Sigmoid colon (tissue), 7 donors: ENCODE data around the gene BRD3. TPM values are rescaled to one million over a fixed set of nuclear protein-coding genes. Genes with fewer than 3 reads are reported as not detected.
"Not testable (repeated sequence)": the region's sequence is repeated elsewhere in the genome, so short reads cannot be mapped to it uniquely, and the experiment has no call there.

Source experiments
- DNase-seq: peaks from one replicate; pipeline ENCODE4 v3.0.0-alpha.2; 2019
- H3K27ac ChIP-seq, 4 donors: fragments of 200-600 bp; sonication (generic); one replicate each; pipeline ENCODE4 v1.5.1; 2016 to 2019; ENCODE audit warnings: mild to moderate bottlenecking in 1 of 4
- H3K27me3 ChIP-seq, 3 donors: fragments of 200-600 bp; sonication (generic); one replicate each; pipeline ENCODE4 v1.5.1; 2019; ENCODE audit warnings: mild to moderate bottlenecking in 1 of 3
- H3K36me3 ChIP-seq, 4 donors: fragments of 200-600 bp; sonication (generic); one replicate each; pipeline ENCODE4 v1.5.1; 2016 to 2019
- H3K4me1 ChIP-seq, 4 donors: fragments of 200-600 bp; sonication (generic); one replicate each; pipeline ENCODE4 v1.5.1; 2017 to 2019
- H3K4me3 ChIP-seq, 4 donors: fragments of 200-600 bp; sonication (generic); one replicate each; pipeline ENCODE4 v1.5.1; 2017 to 2019; ENCODE audit warnings: mild to moderate bottlenecking in 2 of 4, moderate library complexity in 1 of 4
- H3K9me3 ChIP-seq, 4 donors: fragments of 200-600 bp in 3 of 4; sonication (generic) in 3 of 4; one replicate each; pipeline versions ENCODE4 v1.5.1 to v1.6.1; 2013 to 2019
- EP300 ChIP-seq, 4 donors: sonication (generic); formaldehyde crosslinking; IDR thresholded peaks; one replicate each; pipeline ENCODE4 v1.6.1; 2017; ENCODE audit warnings: antibody characterized with exemption in 4 of 4
- POLR2A ChIP-seq, 2 donors: fragments of 450-650 bp; IDR thresholded peaks; one replicate each; pipeline ENCODE4 v1.6.1; 2016; ENCODE audit warnings: antibody characterized with exemption in 2 of 2, mild to moderate bottlenecking in 2 of 2, moderate library complexity in 2 of 2
- POLR2AphosphoS5 ChIP-seq, 4 donors: sonication (generic); formaldehyde crosslinking; IDR thresholded peaks; one replicate each; pipeline ENCODE4 v1.6.1; 2017; ENCODE audit warnings: antibody characterized with exemption in 4 of 4
- WGBS, 2 donors: extraction: QIAGEN DNeasy Blood & Tissue Kit; methylation state at CpG; one replicate each; pipeline ENCODE4 v1.1.7; 2013; 5-methylcytosine and 5-hydroxymethylcytosine counted together
- intact Hi-C: fragments of 100-400 bp; cut with DNase I; formaldehyde crosslinking; loops from one replicate; pipeline ENCODE4 v1.15.1; 2023
- polyA plus RNA-seq, 3 donors: library from polyadenylated mRNA; stranded (reverse); fragments of 200-250 nt; gene quantifications; one replicate each; pipeline ENCODE4 v1.2.3, GENCODE V29; 2013
- total RNA-seq, 4 donors: library from RNA; depleted of rRNA; stranded (reverse); fragments of >200 nt; gene quantifications; one replicate each; pipeline ENCODE4 v1.1.0, GENCODE V29; 2016
- TF ChIP-seq, protein P1 (sequence below), 4 experiments: fragments of 450-650 bp in 3 of 4; fragments of 200-600 bp in 1 of 4; IDR thresholded peaks; one replicate each; pipeline ENCODE4 v1.5.1; 2016 to 2019; ENCODE audit warnings: antibody characterized with exemption in 4 of 4, mild to moderate bottlenecking in 3 of 4, moderate library complexity in 2 of 4
- donor health status: healthy with polysubstance abuse.
- donor health status: Bipolar disorder and iron deficiency.
- donor health status: healthy.

The BRD3 gene
- total and polyA plus RNA-seq, 7 donors = 4.4 to 34.5 (median 21.8) TPM

- intact Hi-C loops = no loop called here
- no peak for DNase-seq
- H3K36me3 ChIP-seq = no peaks in the 10 kb centered on the region
These were observed 20.4 kb upstream of the BRD3 start for GRCh38 chr9:134088063-134088725.

GRCh38 chr9:134085674-134086073, 17.8 kb upstream of the BRD3 start:
- Histone ChIP-seq H3K27me3 (no peaks in the 10 kb centered on the region), H3K9me3 (peaks cover 0 to 2% (median 0%) of the 10 kb centered on the region in 4 donors), H3K4me3 (no peak overlapping the region), H3K4me1 (no peaks in the 10 kb centered on the region), H3K36me3 (no peaks in the 10 kb centered on the region), H3K27ac (no peak overlapping the region)
- no peak for DNase-seq
- intact Hi-C loops = no loop called here
- 97 to 99% methylated on average over 2 of the region's 2 CpGs for WGBS, 2 donors
- TF ChIP-seq, protein P1, sequence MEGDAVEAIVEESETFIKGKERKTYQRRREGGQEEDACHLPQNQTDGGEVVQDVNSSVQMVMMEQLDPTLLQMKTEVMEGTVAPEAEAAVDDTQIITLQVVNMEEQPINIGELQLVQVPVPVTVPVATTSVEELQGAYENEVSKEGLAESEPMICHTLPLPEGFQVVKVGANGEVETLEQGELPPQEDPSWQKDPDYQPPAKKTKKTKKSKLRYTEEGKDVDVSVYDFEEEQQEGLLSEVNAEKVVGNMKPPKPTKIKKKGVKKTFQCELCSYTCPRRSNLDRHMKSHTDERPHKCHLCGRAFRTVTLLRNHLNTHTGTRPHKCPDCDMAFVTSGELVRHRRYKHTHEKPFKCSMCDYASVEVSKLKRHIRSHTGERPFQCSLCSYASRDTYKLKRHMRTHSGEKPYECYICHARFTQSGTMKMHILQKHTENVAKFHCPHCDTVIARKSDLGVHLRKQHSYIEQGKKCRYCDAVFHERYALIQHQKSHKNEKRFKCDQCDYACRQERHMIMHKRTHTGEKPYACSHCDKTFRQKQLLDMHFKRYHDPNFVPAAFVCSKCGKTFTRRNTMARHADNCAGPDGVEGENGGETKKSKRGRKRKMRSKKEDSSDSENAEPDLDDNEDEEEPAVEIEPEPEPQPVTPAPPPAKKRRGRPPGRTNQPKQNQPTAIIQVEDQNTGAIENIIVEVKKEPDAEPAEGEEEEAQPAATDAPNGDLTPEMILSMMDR (IDR thresholded peaks at IDR 0.05) = no peak
- no peak for TF ChIP-seq EP300 (IDR thresholded peaks at IDR 0.05)
- no peak for TF ChIP-seq POLR2AphosphoS5 (IDR thresholded peaks at IDR 0.05)
- no peak for TF ChIP-seq POLR2A (IDR thresholded peaks at IDR 0.05)

More at GRCh38 chr9:134088063-134088725, 20.4 kb upstream of the BRD3 start:
- Histone ChIP-seq H3K9me3 (peaks cover 0 to 2% (median 0%) of the 10 kb centered on the region in 4 donors), H3K4me1 (no peaks in the 10 kb centered on the region), H3K27ac (no peak overlapping the region), H3K4me3 (no peak overlapping the region), H3K27me3 (peaks cover 0 to 4% (median 0%) of the 10 kb centered on the region in 3 donors)
- 63 to 80% methylated on average over 14 of the region's 14 CpGs for WGBS, 2 donors
- TF ChIP-seq POLR2A (IDR thresholded peaks at IDR 0.05) (no peak), POLR2AphosphoS5 (IDR thresholded peaks at IDR 0.05) (no peak), EP300 (IDR thresholded peaks at IDR 0.05) (no peak)
- TF ChIP-seq, protein P1 (IDR thresholded peaks at IDR 0.05) = no peak

- Histone ChIP-seq H3K4me1 (no peaks in the 10 kb centered on the region), H3K27me3 (no peaks in the 10 kb centered on the region), H3K27ac (no peak overlapping the region), H3K4me3 (no peak overlapping the region), H3K9me3 (peaks cover 0 to 10% (median 0%) of the 10 kb centered on the region in 4 donors), H3K36me3 (no peaks in the 10 kb centered on the region)
- intact Hi-C loops = no loop called here
- no peak for DNase-seq
- 87 to 89% methylated on average over 2 of the region's 2 CpGs for WGBS, 2 donors
- no peak for TF ChIP-seq POLR2A (IDR thresholded peaks at IDR 0.05)
- TF ChIP-seq, protein P1 (IDR thresholded peaks at IDR 0.05) = no peak
- no peak for TF ChIP-seq EP300 (IDR thresholded peaks at IDR 0.05)
- no peak for TF ChIP-seq POLR2AphosphoS5 (IDR thresholded peaks at IDR 0.05)
These were observed 15.6 kb upstream of the BRD3 start for GRCh38 chr9:134083451-134083850.

GRCh38 chr9:134076644-134077043, 8.8 kb upstream of the BRD3 start:
- H3K4me1 ChIP-seq = no peaks in the 10 kb centered on the region
- no peaks in the 10 kb centered on the region for H3K36me3 ChIP-seq
- 0 to 49% methylated on average over 1 of the region's 1 CpG for WGBS, 2 donors
- peaks cover 0 to 15% (median 2%) of the 10 kb centered on the region in 4 donors for H3K9me3 ChIP-seq
- H3K27ac ChIP-seq = no peak overlapping the region
- TF ChIP-seq POLR2AphosphoS5 (IDR thresholded peaks at IDR 0.05) = no peak
- TF ChIP-seq POLR2A (IDR thresholded peaks at IDR 0.05) = no peak
- TF ChIP-seq, protein P1 (IDR thresholded peaks at IDR 0.05) = no peak
- TF ChIP-seq EP300 (IDR thresholded peaks at IDR 0.05) = no peak
- no peak overlapping the region for H3K4me3 ChIP-seq
- no peak for DNase-seq
- H3K27me3 ChIP-seq = no peaks in the 10 kb centered on the region
- intact Hi-C loops = no loop called here

DNA sequence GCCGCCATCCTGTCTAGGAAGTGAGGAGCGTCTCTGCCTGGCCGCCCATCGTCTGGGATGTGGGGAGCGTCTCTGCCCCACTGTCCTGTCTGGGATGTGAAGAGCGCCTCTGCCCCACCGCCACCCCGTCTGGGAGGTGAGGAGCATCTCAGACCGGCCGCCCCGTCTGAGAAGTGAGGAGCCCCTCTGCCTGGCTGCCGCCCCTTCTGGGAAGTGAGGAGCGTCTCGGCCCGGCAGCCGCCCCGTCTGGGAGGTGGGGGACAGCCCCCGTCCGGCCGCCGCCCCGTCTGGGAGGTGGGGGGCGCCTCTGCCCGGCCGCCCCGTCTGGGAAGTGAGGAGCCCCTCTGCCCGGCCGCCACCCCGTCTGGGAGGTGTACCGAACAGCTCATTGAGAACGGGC, 7.9 kb upstream of the BRD3 start:
- WGBS, 2 donors = 88 to 91% methylated on average over 31 of the region's 31 CpGs
- H3K9me3 ChIP-seq = peaks cover 0 to 15% (median 2%) of the 10 kb centered on the region in 4 donors
- H3K4me1 ChIP-seq, H3K27ac ChIP-seq, H3K27me3 ChIP-seq, intact Hi-C loops, DNase-seq, H3K4me3 ChIP-seq, H3K36me3 ChIP-seq: not testable (repeated sequence)
